Thymus (tissue), 11 donors: ENCODE measurements around the gene KLF14. TPM values are rescaled to one million over a fixed set of nuclear protein-coding genes. Genes with fewer than 3 reads are reported as not detected.
"Not testable (repeated sequence)": the region's sequence is repeated elsewhere in the genome, so short reads cannot be mapped to it uniquely, and the experiment has no call there.

Experiments
- DNase-seq, 9 donors: peaks; one replicate each; pipeline ENCODE4 v3.0.0-alpha.2; 2013; ENCODE audit warnings: low spot score in 9 of 9, low read depth in 6 of 9, missing footprints in 1 of 9
- H3K27ac ChIP-seq, 2 donors: one replicate each; pipeline ENCODE4 v1.5.1; 2013; ENCODE audit warnings: control low read depth in 1 of 2, low read depth in 1 of 2, low read length in 1 of 2, mild to moderate bottlenecking in 1 of 2, moderate library complexity in 1 of 2
- H3K27me3 ChIP-seq, 2 donors: one replicate each; pipeline ENCODE4 v1.5.1; 2013; ENCODE audit warnings: low read length in 1 of 2; ENCODE audit not compliant: control insufficient read depth in 2 of 2, insufficient read depth in 1 of 2
- H3K36me3 ChIP-seq, 2 donors: one replicate each; pipeline ENCODE4 v1.5.1; 2013; ENCODE audit warnings: low read length in 1 of 2, mild to moderate bottlenecking in 1 of 2, moderate library complexity in 1 of 2; ENCODE audit not compliant: control insufficient read depth in 2 of 2, insufficient read depth in 2 of 2
- H3K4me1 ChIP-seq, 2 donors: one replicate each; pipeline ENCODE4 v1.5.1; 2013; ENCODE audit warnings: low read length in 2 of 2; ENCODE audit not compliant: control insufficient read depth in 2 of 2, insufficient read depth in 2 of 2
- H3K4me3 ChIP-seq, 2 donors: one replicate each; pipeline ENCODE4 v1.5.1; 2013; ENCODE audit warnings: low read length in 2 of 2, control low read depth in 1 of 2, mild to moderate bottlenecking in 1 of 2
- H3K9me3 ChIP-seq, 2 donors: one replicate each; pipeline ENCODE4 v1.5.1; 2013; ENCODE audit warnings: low read length in 1 of 2, mild to moderate bottlenecking in 1 of 2; ENCODE audit not compliant: control insufficient read depth in 2 of 2, insufficient read depth in 1 of 2
- WGBS: extraction: QIAGEN DNeasy Blood & Tissue Kit; methylation state at CpG from one replicate; pipeline ENCODE4 v1.1.7; 2013; 5-methylcytosine and 5-hydroxymethylcytosine counted together
- polyA plus RNA-seq: library from polyadenylated mRNA; stranded (reverse); fragments of 200-250 nt; gene quantifications from one replicate; pipeline ENCODE4 v1.2.3, GENCODE V29; 2013
- total RNA-seq: library from RNA; stranded (reverse); fragments of 120-200 nt; gene quantifications from one replicate; pipeline ENCODE4 v1.2.4, GENCODE V29; 2013
- donor health status: healthy.

KLF14 gene
- total and polyA plus RNA-seq, 2 donors, result 0.02 to 0.05 TPM

- WGBS, result 91% methylated on average over 2 of the region's 2 CpGs
- Histone ChIP-seq H3K27me3 (no peaks in the 10 kb centered on the region), H3K36me3 (no peaks in the 10 kb centered on the region), H3K27ac (no peak overlapping the region), H3K9me3 (no peaks in the 10 kb centered on the region), H3K4me1 (no peaks in the 10 kb centered on the region), H3K4me3 (no peak overlapping the region)
- DNase-seq, result no peak
Measured at GRCh38 chr7:130697820-130698219, 36.2 kb downstream of the KLF14 start.

- DNase-seq, result peak in 2 of 9 donors; percentile 2 to 24
- 57% methylated on average over 2 of the region's 2 CpGs for WGBS
- H3K27me3 ChIP-seq, result no peaks in the 10 kb centered on the region
- H3K4me3 ChIP-seq, result no peak overlapping the region
- no peak overlapping the region for H3K27ac ChIP-seq
- H3K36me3 ChIP-seq, result no peaks in the 10 kb centered on the region
- no peaks in the 10 kb centered on the region for H3K9me3 ChIP-seq
- H3K4me1 ChIP-seq, result no peaks in the 10 kb centered on the region
Measured at GRCh38 chr7:130695840-130696239, 38.2 kb downstream of the KLF14 start.

- not testable (repeated sequence) for H3K27me3 ChIP-seq, H3K4me3 ChIP-seq, H3K27ac ChIP-seq, H3K4me1 ChIP-seq, H3K9me3 ChIP-seq, DNase-seq, H3K36me3 ChIP-seq
- WGBS, result 95% methylated on average over 1 of the region's 1 CpG
Measured at GRCh38 chr7:130692396-130692795, 41.6 kb downstream of the KLF14 start.

GRCh38 chr7:130689683-130690082 is 44.3 kb downstream of the KLF14 start:
- Histone ChIP-seq H3K4me3 (no peak overlapping the region), H3K27ac (no peak overlapping the region), H3K4me1 (no peaks in the 10 kb centered on the region), H3K9me3 (peaks cover 0 to 2% of the 10 kb centered on the region in 2 donors), H3K36me3 (no peaks in the 10 kb centered on the region), H3K27me3 (no peaks in the 10 kb centered on the region)
- no peak for DNase-seq
- 100% methylated on average over 1 of the region's 1 CpG for WGBS

GRCh38 chr7:130683026-130683425 is 51.0 kb downstream of the KLF14 start:
- DNase-seq, result no peak
- WGBS, result over 99% methylated on average over 2 of the region's 2 CpGs
- no peak overlapping the region for H3K4me3 ChIP-seq
- no peaks in the 10 kb centered on the region for H3K27me3 ChIP-seq
- peaks cover 0 to 1% of the 10 kb centered on the region in 2 donors for H3K9me3 ChIP-seq
- H3K27ac ChIP-seq, result no peak overlapping the region
- H3K36me3 ChIP-seq, result no peaks in the 10 kb centered on the region
- no peaks in the 10 kb centered on the region for H3K4me1 ChIP-seq

Other genes starting within 250 kb of the KLF14 start
- gene MEST, start 242.1 kb downstream of the KLF14 start, total RNA-seq, result 58.8 TPM
- gene MEST, start 242.1 kb downstream of the KLF14 start, polyA plus RNA-seq, result 15.8 TPM
- 20.8 TPM for gene COPG2, start 65.5 kb downstream of the KLF14 start, total RNA-seq
- gene COPG2, start 65.5 kb downstream of the KLF14 start, polyA plus RNA-seq, result 14.1 TPM
- gene TSGA13, start 47.7 kb downstream of the KLF14 start, total RNA-seq, result not detected
- gene TSGA13, start 47.7 kb downstream of the KLF14 start, polyA plus RNA-seq, result not detected